ENCODE data around the gene PRKG1.

Gene PRKG1

DNA sequence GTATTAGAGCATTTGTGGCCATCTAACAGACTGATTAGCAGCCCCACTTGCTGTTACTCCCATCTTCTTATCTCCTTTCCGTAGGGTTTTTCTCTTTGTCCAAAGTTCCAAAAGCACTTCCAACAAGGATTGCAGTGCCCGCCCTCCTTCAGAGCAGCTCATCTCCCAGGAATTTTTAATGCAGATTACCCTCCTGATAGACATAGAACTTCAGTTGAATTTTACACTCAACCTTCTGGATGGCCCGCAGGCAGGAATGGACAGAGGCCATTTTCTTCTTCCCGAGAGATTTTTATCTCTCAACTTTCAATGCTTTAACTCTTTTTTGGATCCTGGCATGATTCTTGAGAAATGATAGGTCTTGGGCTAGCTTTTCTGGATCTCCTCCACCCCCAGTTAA, 23.3 kb downstream of the PRKG1 start:
- Histone ChIP-seq H3K9me2 (replicated peaks; ENCODE audit: low read depth, low read length) (no peaks in the 10 kb centered on the region), H3K4me3 (ENCODE audit: low read length, poor library complexity, severe bottlenecking) (no peak overlapping the region), H3K4me2 (ENCODE audit: low read depth, low read length, poor library complexity, severe bottlenecking) (no peak overlapping the region), H3K36me3 (ENCODE audit: insufficient read depth, low read length) (no peaks in the 10 kb centered on the region), H3F3A (ENCODE audit: low read depth) (no peaks in the 10 kb centered on the region), H3K79me2 (ENCODE audit: insufficient read depth, low read length) (no peaks in the 10 kb centered on the region), H3K27me3 (ENCODE audit: insufficient read depth, low read length, poor library complexity, severe bottlenecking) (no peaks in the 10 kb centered on the region), H2AFZ (ENCODE audit: low read length) (no peak overlapping the region), H4K20me1 (ENCODE audit: insufficient read depth, low read length, poor library complexity, severe bottlenecking) (no peaks in the 10 kb centered on the region), H3K9ac (ENCODE audit: low read depth, low read length, poor library complexity, severe bottlenecking) (no peak overlapping the region), H3K9me3 (ENCODE audit: insufficient read depth, low read depth, low read length) (no peaks in the 10 kb centered on the region), H3K4me1 (ENCODE audit: insufficient read depth, low read length, poor library complexity, severe bottlenecking) (no peaks in the 10 kb centered on the region)
- TF ChIP-seq EZH2phosphoT487 (IDR thresholded peaks at IDR 0.05; ENCODE audit: borderline replicate concordance): no peak
- TF ChIP-seq, protein P1, sequence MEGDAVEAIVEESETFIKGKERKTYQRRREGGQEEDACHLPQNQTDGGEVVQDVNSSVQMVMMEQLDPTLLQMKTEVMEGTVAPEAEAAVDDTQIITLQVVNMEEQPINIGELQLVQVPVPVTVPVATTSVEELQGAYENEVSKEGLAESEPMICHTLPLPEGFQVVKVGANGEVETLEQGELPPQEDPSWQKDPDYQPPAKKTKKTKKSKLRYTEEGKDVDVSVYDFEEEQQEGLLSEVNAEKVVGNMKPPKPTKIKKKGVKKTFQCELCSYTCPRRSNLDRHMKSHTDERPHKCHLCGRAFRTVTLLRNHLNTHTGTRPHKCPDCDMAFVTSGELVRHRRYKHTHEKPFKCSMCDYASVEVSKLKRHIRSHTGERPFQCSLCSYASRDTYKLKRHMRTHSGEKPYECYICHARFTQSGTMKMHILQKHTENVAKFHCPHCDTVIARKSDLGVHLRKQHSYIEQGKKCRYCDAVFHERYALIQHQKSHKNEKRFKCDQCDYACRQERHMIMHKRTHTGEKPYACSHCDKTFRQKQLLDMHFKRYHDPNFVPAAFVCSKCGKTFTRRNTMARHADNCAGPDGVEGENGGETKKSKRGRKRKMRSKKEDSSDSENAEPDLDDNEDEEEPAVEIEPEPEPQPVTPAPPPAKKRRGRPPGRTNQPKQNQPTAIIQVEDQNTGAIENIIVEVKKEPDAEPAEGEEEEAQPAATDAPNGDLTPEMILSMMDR (conservative IDR thresholded peaks at IDR 0.05; ENCODE audit: low read length): no peak

DNA sequence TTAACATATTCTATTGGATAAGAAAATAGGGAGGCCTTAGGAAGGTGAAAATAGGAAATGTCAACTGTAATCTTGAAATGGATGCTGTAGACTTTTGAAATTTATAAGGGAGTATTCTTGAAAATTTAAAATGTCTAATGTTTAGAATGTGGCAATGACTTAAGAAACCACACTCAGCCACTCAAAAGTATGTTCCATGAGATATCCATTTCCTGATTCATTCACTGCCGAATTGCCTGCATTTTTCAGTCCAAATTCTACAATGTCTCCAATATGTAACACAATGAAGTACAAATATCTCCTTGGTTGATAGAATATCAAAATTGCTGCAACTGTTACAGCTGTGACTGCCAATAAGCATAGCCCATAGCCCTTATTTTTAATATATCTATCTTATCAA, 25.9 kb downstream of the PRKG1 start:
- H3K9me3 ChIP-seq (ENCODE audit: insufficient read depth, low read depth, low read length): no peaks in the 10 kb centered on the region
- TF ChIP-seq, protein P1 (conservative IDR thresholded peaks at IDR 0.05; ENCODE audit: low read length): no peak
- no peak for TF ChIP-seq EZH2phosphoT487 (IDR thresholded peaks at IDR 0.05; ENCODE audit: borderline replicate concordance)
- no peaks in the 10 kb centered on the region for H3K27me3 ChIP-seq (ENCODE audit: insufficient read depth, low read length, poor library complexity, severe bottlenecking)
- H4K20me1 ChIP-seq (ENCODE audit: insufficient read depth, low read length, poor library complexity, severe bottlenecking): no peaks in the 10 kb centered on the region
- no peak overlapping the region for H3K4me2 ChIP-seq (ENCODE audit: low read depth, low read length, poor library complexity, severe bottlenecking)
- no peaks in the 10 kb centered on the region for H3F3A ChIP-seq (ENCODE audit: low read depth)
- no peaks in the 10 kb centered on the region for H3K4me1 ChIP-seq (ENCODE audit: insufficient read depth, low read length, poor library complexity, severe bottlenecking)
- H2AFZ ChIP-seq (ENCODE audit: low read length): no peak overlapping the region
- no peak overlapping the region for H3K4me3 ChIP-seq (ENCODE audit: low read length, poor library complexity, severe bottlenecking)
- no peaks in the 10 kb centered on the region for H3K9me2 ChIP-seq (replicated peaks; ENCODE audit: low read depth, low read length)
- no peaks in the 10 kb centered on the region for H3K79me2 ChIP-seq (ENCODE audit: insufficient read depth, low read length)
- no peaks in the 10 kb centered on the region for H3K36me3 ChIP-seq (ENCODE audit: insufficient read depth, low read length)
- no peak overlapping the region for H3K9ac ChIP-seq (ENCODE audit: low read depth, low read length, poor library complexity, severe bottlenecking)

DNA sequence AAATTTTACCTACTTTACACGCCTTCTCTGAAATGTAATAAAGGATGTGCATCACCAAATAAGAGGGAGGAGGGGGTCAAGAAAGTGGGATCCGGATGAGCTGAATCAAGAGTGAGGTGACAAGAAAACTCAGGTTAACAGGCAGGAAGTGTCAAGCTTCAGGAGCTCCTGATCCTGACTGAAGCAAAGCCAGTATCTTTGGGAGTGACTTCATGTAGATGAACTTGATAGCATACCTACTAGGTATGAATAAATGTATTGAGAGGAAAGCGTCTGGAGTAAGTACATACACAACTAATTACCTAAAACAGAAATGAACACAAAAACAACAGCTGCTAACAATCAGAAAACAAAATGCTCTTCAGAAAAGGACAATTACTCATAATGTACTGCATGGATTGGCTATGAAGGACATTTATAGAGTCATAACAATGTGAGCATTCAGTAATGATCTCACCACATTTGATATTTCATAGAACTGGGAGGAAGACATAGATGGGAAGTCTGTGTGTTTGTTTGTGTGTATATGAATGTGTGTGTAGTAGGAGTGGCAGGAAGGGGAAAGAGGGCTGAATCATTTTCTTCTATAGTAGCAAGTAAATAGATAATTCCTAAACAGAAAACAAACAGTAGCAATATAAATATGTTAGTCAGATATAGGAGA, 29.4 kb downstream of the PRKG1 start:
- no peaks in the 10 kb centered on the region for H3K4me1 ChIP-seq (ENCODE audit: insufficient read depth, low read length, poor library complexity, severe bottlenecking)
- TF ChIP-seq, protein P1 (conservative IDR thresholded peaks at IDR 0.05; ENCODE audit: low read length): no peak
- no peak for TF ChIP-seq EZH2phosphoT487 (IDR thresholded peaks at IDR 0.05; ENCODE audit: borderline replicate concordance)
- H3K79me2 ChIP-seq (ENCODE audit: insufficient read depth, low read length): no peaks in the 10 kb centered on the region
- no peaks in the 10 kb centered on the region for H4K20me1 ChIP-seq (ENCODE audit: insufficient read depth, low read length, poor library complexity, severe bottlenecking)
- no peak overlapping the region for H2AFZ ChIP-seq (ENCODE audit: low read length)
- 0 out of 2 replicates have a peak, but pooled peaks cover 6% of the 10 kb centered on the region for H3K9me2 ChIP-seq (replicated peaks; ENCODE audit: low read depth, low read length)
- no peaks in the 10 kb centered on the region for H3K9me3 ChIP-seq (ENCODE audit: insufficient read depth, low read depth, low read length)
- H3K4me3 ChIP-seq (ENCODE audit: low read length, poor library complexity, severe bottlenecking): no peak overlapping the region
- H3K4me2 ChIP-seq (ENCODE audit: low read depth, low read length, poor library complexity, severe bottlenecking): no peak overlapping the region
- H3K36me3 ChIP-seq (ENCODE audit: insufficient read depth, low read length): no peaks in the 10 kb centered on the region
- no peaks in the 10 kb centered on the region for H3K27me3 ChIP-seq (ENCODE audit: insufficient read depth, low read length, poor library complexity, severe bottlenecking)
- H3F3A ChIP-seq (ENCODE audit: low read depth): no peaks in the 10 kb centered on the region
- no peak overlapping the region for H3K9ac ChIP-seq (ENCODE audit: low read depth, low read length, poor library complexity, severe bottlenecking)

Data from Loucy (cell line).